COLO829 (cell line): Measurements from ENCODE around the gene ITPRID2.

Experiments used
- DNase-seq: peaks from one replicate; pipeline ENCODE4 v3.0.0; 2012; ENCODE audit warnings: low spot score

ITPRID2 gene

GRCh38 chr2:181882246-181883020, 9.1 kb upstream of the ITPRID2 start:
- DNase-seq: no peak

GRCh38 chr2:181884601-181885000, 6.9 kb upstream of the ITPRID2 start:
- DNase-seq: no peak

DNA sequence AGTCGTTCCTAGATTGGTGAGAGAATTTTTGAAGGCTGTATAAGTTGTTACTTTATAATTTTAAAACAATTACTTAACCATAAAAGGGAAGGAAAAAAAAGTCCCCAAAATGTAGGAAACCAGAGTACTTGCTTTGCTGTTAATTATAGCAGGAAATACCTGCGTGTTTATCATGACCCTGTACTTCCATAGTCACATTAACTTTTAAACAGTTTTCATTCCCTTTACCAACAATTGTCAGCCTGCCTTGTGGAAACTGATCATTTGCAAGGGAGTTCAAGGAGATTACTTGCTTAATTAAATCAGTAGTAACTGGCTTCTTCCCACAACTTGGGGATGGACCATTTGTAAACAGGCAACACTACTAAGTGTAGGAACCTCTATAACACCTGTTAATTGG, 6.4 kb upstream of the ITPRID2 start:
- DNase-seq: no peak

DNA sequence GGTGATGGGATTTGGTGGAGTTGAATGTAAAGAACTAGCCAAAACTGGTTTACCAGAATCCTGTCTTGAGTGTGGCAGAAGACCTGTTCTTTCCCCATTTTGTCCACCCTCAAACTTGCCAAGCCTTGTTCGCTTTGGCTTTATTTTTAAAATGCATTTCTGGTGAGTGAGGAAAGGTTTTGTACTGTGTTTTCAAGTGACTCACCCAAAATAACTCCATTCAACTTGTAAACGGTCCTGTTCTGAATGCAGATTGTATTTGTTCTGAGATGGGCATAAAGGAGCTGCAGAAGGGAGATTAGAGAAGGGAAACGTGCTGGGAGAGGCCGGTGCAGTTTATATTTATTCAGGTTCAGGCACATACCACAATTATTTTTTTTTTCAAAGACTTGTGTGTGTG, 5.3 kb upstream of the ITPRID2 start:
- DNase-seq: no peak

DNA sequence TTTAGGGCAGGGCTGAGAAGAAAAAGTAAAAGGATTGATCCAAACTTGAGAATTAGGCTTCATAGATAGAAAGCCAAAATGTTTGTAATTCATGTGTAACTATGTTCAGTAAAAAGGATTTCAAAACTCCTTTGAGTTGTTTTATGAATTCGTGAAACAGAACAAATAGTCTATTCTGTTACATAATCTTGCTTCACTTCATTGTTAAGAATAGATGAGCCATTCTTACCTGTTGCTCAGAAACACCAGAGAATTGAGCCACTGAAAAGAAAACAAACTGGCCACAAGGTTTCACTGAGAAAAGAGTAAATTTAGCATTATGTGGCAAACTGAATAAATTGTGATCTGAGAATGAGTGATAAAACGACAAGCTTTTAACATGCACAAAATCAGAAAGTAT, 4.5 kb upstream of the ITPRID2 start:
- DNase-seq: no peak

GRCh38 chr2:181889776-181890175, 1.8 kb upstream of the ITPRID2 start:
- no peak for DNase-seq

GRCh38 chr2:181890271-181890670, 1.3 kb upstream of the ITPRID2 start:
- DNase-seq: no peak

DNA sequence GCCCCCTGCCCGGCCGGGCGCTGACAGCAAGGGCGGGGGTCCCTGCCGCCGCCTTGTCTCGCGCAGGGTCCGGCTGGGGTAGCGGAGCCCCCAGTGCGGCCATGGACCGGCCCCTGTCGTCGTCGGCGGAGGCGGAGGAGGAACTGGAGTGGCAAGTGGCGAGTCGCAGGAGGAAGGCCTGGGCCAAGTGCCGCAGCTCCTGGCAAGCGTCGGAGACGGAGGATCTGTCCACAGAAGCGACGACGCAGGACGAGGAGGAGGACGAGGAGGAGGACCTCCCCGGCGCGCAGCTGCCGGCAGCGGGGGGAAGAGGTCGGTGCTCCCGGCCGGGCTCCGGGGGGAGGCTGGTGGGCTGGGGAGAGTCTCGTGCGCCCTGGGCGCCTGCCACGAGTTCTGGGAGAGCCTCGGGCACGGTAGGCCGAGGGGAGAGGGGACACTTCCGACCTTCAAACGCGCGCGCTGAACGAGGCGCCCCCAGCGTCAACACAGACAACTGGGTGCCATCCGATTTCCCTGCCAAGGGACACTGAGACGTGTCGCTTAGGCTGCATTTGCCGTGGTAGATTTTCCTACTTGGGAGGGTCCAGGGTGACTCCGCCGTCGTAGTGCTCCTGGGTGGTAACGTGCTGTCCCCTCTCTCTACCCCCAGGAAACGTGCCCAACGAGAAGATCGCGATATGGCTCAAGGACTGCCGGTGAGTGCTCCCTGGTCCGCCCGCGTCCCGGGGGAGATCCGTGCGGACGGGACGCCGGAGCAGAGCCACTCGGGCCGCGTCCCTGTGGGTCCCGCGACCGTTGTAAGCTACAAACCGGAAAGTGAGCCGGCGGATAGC, 652 bp downstream of the ITPRID2 start:
- peak; percentile 18 for DNase-seq

- DNase-seq: no peak
These were observed 1.4 kb downstream of the ITPRID2 start for GRCh38 chr2:181892799-181893435.

DNA sequence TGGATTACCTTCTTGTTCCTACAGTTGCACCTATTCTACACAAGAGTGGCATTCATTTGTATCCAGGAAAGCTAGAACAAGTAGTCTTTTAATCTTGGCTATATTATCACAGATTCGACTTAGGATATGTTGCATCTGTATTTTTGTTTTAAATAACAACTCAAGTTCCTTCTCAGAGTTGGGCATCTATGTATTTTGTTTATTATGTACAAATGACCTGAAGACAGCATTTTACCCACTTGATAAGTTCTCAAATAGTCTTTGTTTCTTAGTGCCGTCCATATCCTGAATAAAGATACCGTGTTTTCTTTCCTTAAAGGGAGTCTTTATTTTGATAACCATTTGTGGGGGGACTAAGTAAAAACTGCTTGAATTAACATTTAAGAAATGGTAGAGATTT, 2.9 kb downstream of the ITPRID2 start:
- DNase-seq: no peak

- DNase-seq: no peak
These were observed 4.3 kb downstream of the ITPRID2 start for GRCh38 chr2:181895818-181896217.

DNA sequence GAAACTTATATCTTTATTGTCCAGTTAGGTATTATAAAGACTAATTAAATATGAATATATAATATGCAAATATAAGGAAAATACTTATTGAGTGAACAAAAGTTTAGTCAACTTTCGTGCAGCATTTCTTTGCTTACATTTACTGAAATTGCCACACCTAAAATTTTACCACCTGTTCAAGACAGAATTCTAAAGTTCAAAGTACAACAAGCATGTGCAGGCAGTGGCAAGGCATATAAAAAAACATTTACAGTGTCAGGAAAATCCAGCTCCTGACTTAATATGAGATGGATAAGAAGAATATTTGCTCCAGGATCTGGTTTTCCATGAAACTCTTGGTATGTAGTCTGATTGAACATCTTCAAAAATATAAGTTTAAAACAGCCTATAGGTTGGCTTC, 4.8 kb downstream of the ITPRID2 start:
- DNase-seq: no peak

GRCh38 chr2:181900007-181900651, 8.6 kb downstream of the ITPRID2 start:
- DNase-seq: no peak

GRCh38 chr2:181902625-181903024, 11.1 kb downstream of the ITPRID2 start:
- no peak for DNase-seq

- no peak for DNase-seq
These were observed 12.6 kb downstream of the ITPRID2 start for GRCh38 chr2:181904022-181904632.

- DNase-seq: no peak
These were observed 15.5 kb downstream of the ITPRID2 start for GRCh38 chr2:181907057-181907456.

GRCh38 chr2:181907635-181908034, 16.1 kb downstream of the ITPRID2 start:
- DNase-seq: no peak

DNA sequence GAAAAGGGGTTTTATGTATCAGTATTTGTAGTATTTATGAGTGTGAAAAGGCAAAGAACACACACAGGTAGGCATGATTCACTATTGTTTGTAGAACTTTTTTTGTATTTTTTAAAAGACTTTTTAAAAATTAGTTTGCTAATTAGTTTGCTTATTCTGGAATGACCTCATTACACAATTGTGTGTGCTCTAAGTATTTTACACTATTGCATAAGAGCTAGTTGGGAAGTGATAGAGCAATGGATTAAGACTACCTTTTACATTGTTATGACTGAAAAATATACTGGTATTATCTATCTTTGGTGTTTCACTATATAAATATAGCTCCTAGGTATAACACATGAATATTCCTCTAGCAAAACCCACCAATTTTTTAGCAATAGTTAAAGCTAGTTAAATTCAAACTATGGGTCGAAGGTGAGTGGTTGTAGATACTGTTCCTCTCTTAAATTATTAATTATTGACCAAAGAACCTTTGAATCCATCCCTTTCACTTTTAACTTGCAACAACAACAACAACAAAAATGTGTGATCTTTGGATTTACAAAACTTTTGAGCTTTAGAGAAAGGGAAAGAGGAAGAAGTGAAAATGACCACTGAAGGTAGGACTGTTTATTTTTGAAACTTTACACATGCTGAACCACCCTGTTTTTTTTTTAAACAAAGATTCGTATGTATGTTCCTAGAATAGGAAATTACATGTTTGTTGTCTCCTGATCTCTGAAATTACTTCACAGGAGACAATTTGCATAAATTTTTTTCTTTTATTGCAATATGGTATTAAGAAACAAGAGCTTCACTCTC, 18.7 kb downstream of the ITPRID2 start:
- no peak for DNase-seq

GRCh38 chr2:181911830-181912229, 20.3 kb downstream of the ITPRID2 start:
- DNase-seq: no peak

GRCh38 chr2:181915102-181915501, 23.6 kb downstream of the ITPRID2 start:
- DNase-seq: no peak
